AG09319 (cell line): ENCODE data around the gene RALA.
A peak's percentile ranks its signal among the peaks of the same experiment; 100 is the strongest.

Source experiments
- DNase-seq: peaks from one replicate; pipeline ENCODE4 v3.0.0-alpha.2; 2010; ENCODE audit warnings: low read depth; ENCODE audit errors: extremely low read depth
- TF ChIP-seq, protein P1 (sequence below): IDR thresholded peaks from 2 replicates; pipeline ENCODE4 v1.5.1; 2011; ENCODE audit warnings: low read depth, mild to moderate bottlenecking, inconsistent platforms, low read length, moderate library complexity

RALA gene

DNA sequence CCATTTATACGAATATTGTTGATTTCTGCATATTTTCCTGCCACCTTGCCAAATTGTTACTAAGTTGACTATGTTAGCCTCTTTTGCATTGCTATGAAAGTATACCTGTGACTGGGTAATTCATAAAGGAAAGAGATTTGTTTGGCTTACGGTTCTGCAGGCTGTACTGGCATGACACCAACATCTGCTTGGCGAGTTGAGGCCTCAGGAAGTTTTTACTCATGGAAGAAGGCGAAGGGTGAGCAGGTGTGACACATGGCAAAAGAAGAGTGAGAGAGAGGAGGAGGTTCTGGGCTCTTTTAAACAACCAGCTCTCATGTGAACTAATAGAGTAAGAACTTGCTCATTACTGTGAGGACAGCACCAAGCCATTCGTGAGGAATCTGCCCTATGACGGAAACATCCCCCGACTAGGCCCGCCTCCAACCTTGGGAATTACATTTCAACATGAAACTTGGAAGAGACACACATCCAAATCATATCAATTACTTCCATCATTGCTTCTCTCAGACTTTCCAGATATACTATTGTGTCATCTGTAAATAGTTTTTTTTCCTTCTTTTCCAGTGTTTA is 8.4 kb downstream of the RALA start:
- TF ChIP-seq, protein P1, sequence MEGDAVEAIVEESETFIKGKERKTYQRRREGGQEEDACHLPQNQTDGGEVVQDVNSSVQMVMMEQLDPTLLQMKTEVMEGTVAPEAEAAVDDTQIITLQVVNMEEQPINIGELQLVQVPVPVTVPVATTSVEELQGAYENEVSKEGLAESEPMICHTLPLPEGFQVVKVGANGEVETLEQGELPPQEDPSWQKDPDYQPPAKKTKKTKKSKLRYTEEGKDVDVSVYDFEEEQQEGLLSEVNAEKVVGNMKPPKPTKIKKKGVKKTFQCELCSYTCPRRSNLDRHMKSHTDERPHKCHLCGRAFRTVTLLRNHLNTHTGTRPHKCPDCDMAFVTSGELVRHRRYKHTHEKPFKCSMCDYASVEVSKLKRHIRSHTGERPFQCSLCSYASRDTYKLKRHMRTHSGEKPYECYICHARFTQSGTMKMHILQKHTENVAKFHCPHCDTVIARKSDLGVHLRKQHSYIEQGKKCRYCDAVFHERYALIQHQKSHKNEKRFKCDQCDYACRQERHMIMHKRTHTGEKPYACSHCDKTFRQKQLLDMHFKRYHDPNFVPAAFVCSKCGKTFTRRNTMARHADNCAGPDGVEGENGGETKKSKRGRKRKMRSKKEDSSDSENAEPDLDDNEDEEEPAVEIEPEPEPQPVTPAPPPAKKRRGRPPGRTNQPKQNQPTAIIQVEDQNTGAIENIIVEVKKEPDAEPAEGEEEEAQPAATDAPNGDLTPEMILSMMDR, result no peak
- peak; percentile 85 for DNase-seq

GRCh38 chr7:39633563-39634477 is 10.4 kb downstream of the RALA start:
- DNase-seq, result no peak
- TF ChIP-seq, protein P1, result no peak

- TF ChIP-seq, protein P1, result no peak
- DNase-seq, result no peak
Observed at GRCh38 chr7:39634478-39634805, 11.1 kb downstream of the RALA start.

- TF ChIP-seq, protein P1, result no peak
- no peak for DNase-seq
Observed at GRCh38 chr7:39637400-39637799, 14.0 kb downstream of the RALA start.

DNA sequence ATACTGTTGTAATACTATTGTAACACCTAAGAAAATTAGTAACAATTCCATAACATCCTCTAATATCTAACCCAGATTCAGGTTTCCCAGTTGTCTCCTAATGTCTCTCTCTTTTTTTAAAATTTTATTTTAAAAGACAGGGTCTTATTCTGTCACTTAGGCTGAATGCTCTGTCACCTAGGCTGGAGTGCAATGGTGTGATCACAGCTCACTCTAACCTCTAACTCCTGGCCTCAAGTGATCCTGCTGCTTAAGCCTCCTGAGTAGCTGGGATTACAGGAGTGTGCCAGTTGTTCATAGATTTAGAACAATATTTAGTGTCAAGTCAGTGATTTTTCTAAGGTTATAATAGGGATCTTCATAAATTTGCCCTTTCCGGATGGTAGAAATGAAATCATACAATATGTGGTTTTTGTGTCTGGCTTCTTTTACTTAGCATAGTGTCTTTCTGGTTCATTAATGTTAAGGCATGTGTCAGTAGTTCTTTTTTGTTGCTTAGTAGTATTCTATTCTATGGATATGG is 14.7 kb downstream of the RALA start:
- DNase-seq, result no peak
- TF ChIP-seq, protein P1, result no peak

DNA sequence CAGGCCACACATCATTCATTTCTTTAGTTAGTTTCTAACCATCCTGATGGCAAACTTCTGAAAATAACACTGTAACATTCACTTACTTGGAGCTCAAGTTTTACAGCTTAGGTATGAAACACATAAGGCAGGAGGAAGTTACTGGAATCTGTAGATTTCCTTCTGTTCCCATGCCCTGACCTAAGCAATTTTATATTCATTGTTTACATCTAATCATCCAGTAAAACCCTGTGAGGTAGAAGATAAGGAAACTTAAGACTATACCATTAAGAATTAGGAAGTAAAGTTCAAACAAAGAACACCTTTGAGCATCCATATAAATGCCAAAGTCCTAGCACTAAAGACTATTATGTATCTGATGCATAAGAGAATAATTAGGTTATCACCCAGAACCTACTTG is 19.5 kb downstream of the RALA start:
- DNase-seq, result no peak
- TF ChIP-seq, protein P1, result no peak

GRCh38 chr7:39644170-39644569 is 20.8 kb downstream of the RALA start:
- DNase-seq, result no peak
- TF ChIP-seq, protein P1, result no peak
